ENCODE data around the gene TMEM94.

Gene TMEM94

DNA sequence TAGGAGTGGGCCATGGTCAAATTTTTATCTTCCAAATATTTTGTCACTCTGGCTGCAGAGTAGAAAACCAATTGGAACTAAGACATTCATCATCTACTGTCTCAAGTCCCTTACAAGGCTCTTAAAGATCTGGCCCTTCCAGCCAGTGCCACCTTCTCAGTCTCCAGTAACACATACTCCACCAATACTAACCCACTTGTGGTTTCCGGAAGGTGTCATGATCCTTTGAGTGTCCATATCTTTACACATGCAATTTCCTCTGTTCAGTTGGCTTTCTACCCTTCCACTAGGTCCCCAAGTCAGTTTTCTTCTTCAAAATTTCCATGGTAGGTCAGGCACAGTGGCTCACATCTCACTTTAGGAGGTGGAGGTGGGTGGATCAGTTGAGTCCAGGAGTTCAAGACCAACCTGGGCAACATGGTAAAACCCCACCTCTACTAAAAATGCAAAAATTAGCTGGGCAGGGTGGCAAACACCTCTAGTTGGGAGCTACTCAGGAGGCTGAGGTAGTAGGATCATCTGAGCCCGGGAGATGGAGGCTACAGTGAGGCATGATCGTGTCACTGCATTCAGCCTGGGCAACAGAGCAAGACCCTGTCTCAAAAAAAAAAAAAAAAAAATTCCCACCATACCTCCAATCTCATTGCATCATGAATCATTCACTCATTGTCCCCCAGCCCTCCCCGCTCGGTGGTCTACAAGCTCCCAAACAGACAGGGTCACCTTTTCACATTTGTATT is 44.9 kb upstream of the TMEM94 start:
- no peak for TF ChIP-seq CTCF (IDR thresholded peaks at IDR 0.05; ENCODE audit: low read length)
- no peak for TF ChIP-seq EZH2phosphoT487 (IDR thresholded peaks at IDR 0.05; ENCODE audit: low read length)
- no peak for TF ChIP-seq EZH2 (optimal IDR thresholded peaks at IDR 0.05; ENCODE audit: low read depth, low read length)
- Histone ChIP-seq H3K9ac (ENCODE audit: low read length) (no peak overlapping the region), H3F3A (ENCODE audit: insufficient read depth, low read length) (peaks cover 3% of the 10 kb centered on the region; the same call in 1 of the 2 replicates), H3K4me3 (ENCODE audit: low read length) (no peak overlapping the region), H3K4me1 (ENCODE audit: low read length) (peaks cover 7% of the 10 kb centered on the region; the same call in 1 of the 2 replicates), H3K9me2 (replicated peaks; ENCODE audit: insufficient read depth, low read length) (no peaks in the 10 kb centered on the region), H3K9me3 (replicated peaks; ENCODE audit: insufficient read depth, low read length) (no peaks in the 10 kb centered on the region), H3K27ac (ENCODE audit: low read length) (no peak overlapping the region), H3K4me2 (ENCODE audit: low read depth, low read length) (no peak overlapping the region), H3K79me2 (ENCODE audit: low read length) (no peaks in the 10 kb centered on the region), H2AFZ (ENCODE audit: low read length) (no peak overlapping the region), H4K20me1 (ENCODE audit: insufficient read depth, low read length) (no peaks in the 10 kb centered on the region), H3K36me3 (replicated peaks; ENCODE audit: insufficient read depth, low read length) (no peaks in the 10 kb centered on the region), H3K27me3 (replicated peaks; ENCODE audit: insufficient read depth, low read length) (peaks cover 4% of the 10 kb centered on the region; the same call in 1 of the 2 replicates)
- DNase-seq: no peak

DNA sequence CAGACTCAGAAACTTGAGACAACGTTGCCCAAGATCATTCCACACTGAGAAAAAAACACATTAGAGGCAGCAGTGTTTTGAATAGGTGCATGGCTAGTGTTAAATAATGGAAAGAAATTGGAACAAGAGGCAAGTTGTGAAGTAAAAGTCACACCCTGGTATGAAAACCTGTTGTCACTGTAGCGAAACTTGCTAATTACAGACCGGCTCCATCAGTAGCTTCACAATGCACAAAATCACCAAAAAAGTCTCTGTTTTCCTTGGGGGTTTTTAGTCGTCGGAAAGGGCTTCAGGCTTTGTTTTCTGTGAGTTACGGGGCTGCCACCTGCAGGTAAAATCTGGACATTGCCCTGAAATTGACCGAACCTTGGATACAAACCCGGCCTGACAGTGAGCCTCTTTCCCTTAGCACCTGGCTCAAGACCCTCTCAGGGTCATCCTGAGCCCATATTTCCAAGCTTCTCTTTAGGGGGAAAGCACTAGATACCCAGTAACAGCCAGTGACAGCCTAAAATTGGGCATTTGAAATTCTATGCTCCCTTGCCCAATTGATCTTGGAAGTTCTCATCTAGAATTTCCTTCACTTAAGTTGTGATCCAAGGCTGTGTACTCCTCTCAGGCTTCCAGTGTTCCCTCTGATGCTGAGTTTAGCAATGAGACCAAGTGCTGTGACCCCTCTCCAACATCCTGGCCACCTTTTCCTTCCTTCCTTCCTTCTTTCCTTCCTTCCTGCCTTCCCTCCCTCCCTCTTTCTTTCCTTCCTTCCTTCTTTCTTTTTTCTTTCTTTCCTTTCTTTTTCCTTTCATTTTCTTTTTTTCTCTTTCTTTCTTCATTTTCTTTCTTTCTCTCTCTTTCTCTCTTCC is 43.7 kb upstream of the TMEM94 start:
- H3K4me1 ChIP-seq (ENCODE audit: low read length): 0 out of 2 replicates have a peak, but pooled peaks cover 5% of the 10 kb centered on the region
- TF ChIP-seq EZH2 (optimal IDR thresholded peaks at IDR 0.05; ENCODE audit: low read depth, low read length): no peak
- no peak for TF ChIP-seq EZH2phosphoT487 (IDR thresholded peaks at IDR 0.05; ENCODE audit: low read length)
- peak; percentile 81 for TF ChIP-seq CTCF (IDR thresholded peaks at IDR 0.05; ENCODE audit: low read length)
- DNase-seq: peak; percentile 78
- peaks cover 4% of the 10 kb centered on the region; the same call in 1 of the 2 replicates for H3K27me3 ChIP-seq (replicated peaks; ENCODE audit: insufficient read depth, low read length)
- no peak overlapping the region for H3K9ac ChIP-seq (ENCODE audit: low read length)
- H3K4me3 ChIP-seq (ENCODE audit: low read length): no peak overlapping the region
- peak overlapping the region; percentile 41; the same call in 1 of the 2 replicates for H2AFZ ChIP-seq (ENCODE audit: low read length)
- no peaks in the 10 kb centered on the region for H3K36me3 ChIP-seq (replicated peaks; ENCODE audit: insufficient read depth, low read length)
- H3K9me3 ChIP-seq (replicated peaks; ENCODE audit: insufficient read depth, low read length): no peaks in the 10 kb centered on the region
- no peak overlapping the region for H3K27ac ChIP-seq (ENCODE audit: low read length)
- no peaks in the 10 kb centered on the region for H3F3A ChIP-seq (ENCODE audit: insufficient read depth, low read length)
- H3K4me2 ChIP-seq (ENCODE audit: low read depth, low read length): peak overlapping the region; percentile 44; the same call in 1 of the 2 replicates
- H3K9me2 ChIP-seq (replicated peaks; ENCODE audit: insufficient read depth, low read length): no peaks in the 10 kb centered on the region
- H3K79me2 ChIP-seq (ENCODE audit: low read length): no peaks in the 10 kb centered on the region
- H4K20me1 ChIP-seq (ENCODE audit: insufficient read depth, low read length): no peaks in the 10 kb centered on the region

DNA sequence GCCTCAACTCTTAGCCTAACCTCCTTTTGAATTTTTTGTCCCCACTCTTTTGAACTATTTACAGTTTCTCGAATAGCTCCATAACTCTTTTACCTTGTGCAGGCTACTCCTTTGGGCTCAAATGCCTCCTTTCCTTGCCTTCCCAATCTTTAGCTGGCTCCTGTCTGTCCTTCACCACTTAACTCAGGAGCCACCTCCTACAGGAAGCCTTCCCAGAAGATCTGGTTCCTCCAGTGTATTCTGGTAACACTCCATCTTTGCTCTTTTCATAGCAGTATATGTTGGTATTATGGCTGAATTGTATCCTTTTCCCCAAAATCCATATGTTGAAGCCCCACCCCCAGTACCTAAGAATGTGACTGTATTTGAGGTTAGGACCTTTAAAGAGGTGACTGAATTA is 41.9 kb upstream of the TMEM94 start:
- Histone ChIP-seq H4K20me1 (ENCODE audit: insufficient read depth, low read length) (no peaks in the 10 kb centered on the region), H3K4me2 (ENCODE audit: low read depth, low read length) (no peak overlapping the region), H3K9ac (ENCODE audit: low read length) (no peak overlapping the region), H3K4me1 (ENCODE audit: low read length) (0 out of 2 replicates have a peak, but pooled peaks cover 5% of the 10 kb centered on the region), H3F3A (ENCODE audit: insufficient read depth, low read length) (no peaks in the 10 kb centered on the region), H3K9me3 (replicated peaks; ENCODE audit: insufficient read depth, low read length) (no peaks in the 10 kb centered on the region), H3K9me2 (replicated peaks; ENCODE audit: insufficient read depth, low read length) (no peaks in the 10 kb centered on the region), H3K27ac (ENCODE audit: low read length) (no peak overlapping the region), H3K79me2 (ENCODE audit: low read length) (no peaks in the 10 kb centered on the region), H3K4me3 (ENCODE audit: low read length) (no peak overlapping the region), H3K36me3 (replicated peaks; ENCODE audit: insufficient read depth, low read length) (no peaks in the 10 kb centered on the region), H2AFZ (ENCODE audit: low read length) (no peak overlapping the region), H3K27me3 (replicated peaks; ENCODE audit: insufficient read depth, low read length) (peaks cover 4% of the 10 kb centered on the region; the same call in 1 of the 2 replicates)
- no peak for TF ChIP-seq EZH2 (optimal IDR thresholded peaks at IDR 0.05; ENCODE audit: low read depth, low read length)
- TF ChIP-seq CTCF (IDR thresholded peaks at IDR 0.05; ENCODE audit: low read length): no peak
- TF ChIP-seq EZH2phosphoT487 (IDR thresholded peaks at IDR 0.05; ENCODE audit: low read length): no peak
- DNase-seq: no peak

Data from MM.1S (cell line).